ENCODE data around the gene TBCEL. TPM values are rescaled to one million over a fixed set of nuclear protein-coding genes. Genes with fewer than 3 reads are reported as not detected.

The TBCEL gene
- total RNA-seq, 1 donor from 2014 or later: 25.0 TPM

DNA sequence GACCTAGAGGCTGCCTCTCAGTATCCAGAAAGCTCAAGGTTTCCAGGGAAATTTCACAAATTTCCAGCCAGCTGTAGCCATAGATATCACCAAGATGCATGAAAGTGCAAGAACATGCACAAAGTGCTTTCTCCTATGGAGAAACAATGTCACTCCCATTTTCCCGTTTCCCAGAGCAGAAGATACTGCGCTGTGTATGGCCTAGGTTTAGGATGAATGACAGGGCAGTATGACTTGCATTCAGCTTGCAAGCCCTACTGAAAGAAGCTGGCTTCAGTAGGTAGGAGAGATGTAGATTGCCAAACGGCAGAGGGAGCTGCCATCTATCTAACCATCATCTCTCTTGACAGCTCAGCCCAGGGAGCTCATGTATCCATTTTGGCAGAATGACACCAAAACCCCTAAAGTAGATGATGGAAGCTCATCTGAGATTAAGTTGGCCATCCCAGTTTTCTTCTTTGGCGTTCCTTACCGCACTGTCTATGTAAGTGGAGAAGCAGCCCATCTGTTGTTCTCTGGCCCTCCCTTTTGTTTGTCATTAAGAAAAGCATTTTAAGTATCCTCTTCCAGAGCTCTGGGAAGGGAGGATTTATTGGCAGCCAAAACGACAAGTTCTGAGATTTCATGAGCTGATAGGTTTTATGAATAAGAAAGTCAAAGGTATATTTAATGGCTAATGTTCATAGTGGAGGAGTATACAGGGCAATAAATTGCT lies 81.7 kb downstream of the TBCEL start:
- H3K36me3 ChIP-seq: no peaks in the 10 kb centered on the region
- H3K4me1 ChIP-seq: peaks cover 31% of the 10 kb centered on the region
- no peaks in the 10 kb centered on the region for H3K27me3 ChIP-seq (ENCODE audit: low read depth)
- no peak overlapping the region for H3K4me3 ChIP-seq
- peak overlapping the region; percentile 73 for H3K27ac ChIP-seq (replicated peaks)
- TF ChIP-seq CTCF (IDR thresholded peaks at IDR 0.05; ENCODE audit: borderline replicate concordance): no peak
- no peaks in the 10 kb centered on the region for H3K9me3 ChIP-seq (replicated peaks)
- intact Hi-C loops (cut with micrococcal nuclease): loop anchor here (10.0 kb wide), 1 partner anchor 81 kb away; the partner anchor contains the start of gene TBCEL
- DNase-seq: no peak

DNA sequence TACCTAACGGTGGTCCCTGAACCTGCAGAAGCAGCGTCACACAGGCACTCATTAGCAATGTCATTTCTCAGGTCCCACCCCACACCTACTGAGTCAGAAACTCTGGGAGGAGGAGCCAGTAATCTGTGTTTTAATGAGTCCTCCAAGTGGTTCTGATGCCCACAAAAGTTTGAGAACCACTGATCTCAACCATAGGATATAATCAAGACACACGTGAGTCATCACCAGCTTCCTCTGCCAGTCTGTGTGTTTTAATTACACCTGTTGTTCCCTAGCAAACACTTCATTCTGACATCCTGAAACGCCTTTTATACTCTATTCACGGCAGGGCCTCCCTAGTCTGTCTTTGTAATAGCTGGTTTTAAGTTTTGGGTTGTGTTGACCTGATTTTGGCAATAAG lies 82.9 kb downstream of the TBCEL start:
- no peak for TF ChIP-seq CTCF (IDR thresholded peaks at IDR 0.05; ENCODE audit: borderline replicate concordance)
- H3K27ac ChIP-seq (replicated peaks): no peak overlapping the region
- H3K27me3 ChIP-seq (ENCODE audit: low read depth): no peaks in the 10 kb centered on the region
- no peak for DNase-seq
- no peaks in the 10 kb centered on the region for H3K9me3 ChIP-seq (replicated peaks)
- intact Hi-C loops (cut with micrococcal nuclease): loop anchor here (10.0 kb wide), 1 partner anchor 82 kb away; the partner anchor contains the start of gene TBCEL
- H3K4me1 ChIP-seq: peaks cover 39% of the 10 kb centered on the region
- no peak overlapping the region for H3K4me3 ChIP-seq
- no peaks in the 10 kb centered on the region for H3K36me3 ChIP-seq

DNA sequence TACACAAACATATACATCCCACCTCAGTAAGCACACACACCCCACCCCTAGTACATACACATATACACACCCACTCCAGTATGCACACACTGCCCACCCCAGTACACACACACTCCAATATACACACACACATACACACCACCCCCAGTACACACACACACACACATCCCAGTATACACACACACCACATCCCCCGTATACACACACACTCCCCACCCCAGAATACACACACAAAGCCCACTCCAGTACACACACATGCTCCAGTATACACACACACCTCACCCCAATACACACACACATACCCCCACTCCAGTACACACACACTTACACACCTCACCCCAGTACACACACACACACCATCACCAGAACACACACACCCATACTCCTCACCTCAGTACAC lies 84.5 kb downstream of the TBCEL start:
- intact Hi-C loops (cut with micrococcal nuclease): loop anchor here (10.0 kb wide), 1 partner anchor 84 kb away; the partner anchor contains the start of gene TBCEL
- Histone ChIP-seq H3K27ac (replicated peaks) (no peak overlapping the region), H3K9me3 (replicated peaks) (no peaks in the 10 kb centered on the region), H3K27me3 (ENCODE audit: low read depth) (no peaks in the 10 kb centered on the region), H3K36me3 (no peaks in the 10 kb centered on the region), H3K4me1 (peaks cover 49% of the 10 kb centered on the region), H3K4me3 (no peak overlapping the region)
- no peak for TF ChIP-seq CTCF (IDR thresholded peaks at IDR 0.05; ENCODE audit: borderline replicate concordance)
- no peak for DNase-seq

GRCh38 chr11:121109471-121109870 lies 85.6 kb downstream of the TBCEL start:
- intact Hi-C loops (cut with micrococcal nuclease): loop anchor here (10.0 kb wide), 1 partner anchor 85 kb away; the partner anchor contains the start of gene TBCEL

DNA sequence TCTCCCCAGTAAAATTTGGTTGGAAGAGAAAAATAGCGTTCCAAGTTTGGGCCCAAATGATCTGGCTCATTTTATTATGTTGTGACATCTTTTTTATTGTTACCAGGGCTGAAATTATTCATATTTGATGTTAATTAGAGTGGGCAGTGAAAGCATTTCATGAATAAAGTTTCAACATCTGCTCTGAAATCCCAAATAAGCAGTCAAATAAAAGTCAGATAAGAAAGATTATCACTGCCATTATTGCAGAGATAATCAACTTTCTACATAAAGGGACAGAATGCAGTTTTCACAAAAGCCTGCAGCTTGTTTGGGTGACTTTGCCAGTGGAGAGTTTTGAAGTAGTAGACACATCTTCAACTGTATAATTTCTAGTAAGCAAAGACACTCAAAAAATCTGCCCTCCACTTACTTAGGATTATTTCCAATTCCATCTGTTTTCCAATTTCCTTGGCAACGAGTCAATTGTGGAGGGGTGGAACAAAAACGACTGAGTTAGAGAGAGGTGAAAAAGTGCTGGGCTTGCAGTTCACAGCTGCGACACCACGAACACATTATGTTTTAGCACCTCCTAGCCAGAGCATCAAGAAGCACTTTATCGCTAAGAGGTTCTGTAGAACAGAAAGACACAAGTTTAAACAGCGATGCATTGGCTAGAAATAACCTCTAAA lies 86.1 kb downstream of the TBCEL start:
- no peaks in the 10 kb centered on the region for H3K9me3 ChIP-seq (replicated peaks)
- TF ChIP-seq CTCF (IDR thresholded peaks at IDR 0.05; ENCODE audit: borderline replicate concordance): no peak
- no peaks in the 10 kb centered on the region for H3K36me3 ChIP-seq
- H3K27me3 ChIP-seq (ENCODE audit: low read depth): no peaks in the 10 kb centered on the region
- H3K4me1 ChIP-seq: peaks cover 37% of the 10 kb centered on the region
- intact Hi-C loops (cut with micrococcal nuclease): loop anchor here (10.0 kb wide), 1 partner anchor 85 kb away; the partner anchor contains the start of gene TBCEL
- DNase-seq: no peak
- no peak overlapping the region for H3K4me3 ChIP-seq
- H3K27ac ChIP-seq (replicated peaks): no peak overlapping the region

More at GRCh38 chr11:121109471-121109870, 85.6 kb downstream of the TBCEL start:
- no peak overlapping the region for H3K27ac ChIP-seq (replicated peaks)
- H3K9me3 ChIP-seq (replicated peaks): no peaks in the 10 kb centered on the region
- H3K27me3 ChIP-seq (ENCODE audit: low read depth): no peaks in the 10 kb centered on the region
- TF ChIP-seq CTCF (IDR thresholded peaks at IDR 0.05; ENCODE audit: borderline replicate concordance): no peak
- no peaks in the 10 kb centered on the region for H3K36me3 ChIP-seq
- H3K4me3 ChIP-seq: no peak overlapping the region
- H3K4me1 ChIP-seq: peaks cover 43% of the 10 kb centered on the region
- DNase-seq: no peak

All from left ventricle myocardium inferior (tissue), 1 donor.